HL-60 (cell line): ENCODE data around the gene QSOX1.

Source experiments
- POLR2AphosphoS5 ChIP-seq: IDR thresholded peaks from 2 replicates; pipeline ENCODE4 v1.6.1; 2012; ENCODE audit warnings: low read depth
- REST ChIP-seq: IDR thresholded peaks from 2 replicates; pipeline ENCODE4 v1.6.1; 2012; ENCODE audit warnings: low read depth; ENCODE audit not compliant: insufficient replicate concordance
- TF ChIP-seq, protein P1 (sequence below): IDR thresholded peaks from one replicate; pipeline ENCODE4 v1.5.1; 2011; ENCODE audit warnings: low read length, control low read depth, inconsistent platforms; ENCODE audit not compliant: insufficient read depth

DNA sequence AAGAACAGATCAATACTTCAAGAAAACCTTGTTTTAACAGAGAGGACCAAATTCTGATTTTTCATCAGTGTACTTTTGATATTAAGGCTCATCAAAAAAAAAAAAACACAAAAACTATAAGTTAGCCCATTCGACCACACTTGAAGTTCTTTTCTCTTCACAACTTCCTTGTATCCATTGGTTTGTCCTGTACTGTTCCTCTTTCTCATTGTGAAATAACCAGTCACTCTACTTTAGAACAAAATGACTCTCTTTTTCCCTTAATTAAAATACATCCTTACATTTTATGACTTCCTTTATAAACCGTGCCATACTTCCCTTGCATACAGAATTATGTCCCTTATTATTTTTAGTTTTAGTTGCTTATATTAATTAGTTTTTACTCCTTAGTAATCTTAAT is 8.4 kb downstream of the QSOX1 start:
- TF ChIP-seq, protein P1, sequence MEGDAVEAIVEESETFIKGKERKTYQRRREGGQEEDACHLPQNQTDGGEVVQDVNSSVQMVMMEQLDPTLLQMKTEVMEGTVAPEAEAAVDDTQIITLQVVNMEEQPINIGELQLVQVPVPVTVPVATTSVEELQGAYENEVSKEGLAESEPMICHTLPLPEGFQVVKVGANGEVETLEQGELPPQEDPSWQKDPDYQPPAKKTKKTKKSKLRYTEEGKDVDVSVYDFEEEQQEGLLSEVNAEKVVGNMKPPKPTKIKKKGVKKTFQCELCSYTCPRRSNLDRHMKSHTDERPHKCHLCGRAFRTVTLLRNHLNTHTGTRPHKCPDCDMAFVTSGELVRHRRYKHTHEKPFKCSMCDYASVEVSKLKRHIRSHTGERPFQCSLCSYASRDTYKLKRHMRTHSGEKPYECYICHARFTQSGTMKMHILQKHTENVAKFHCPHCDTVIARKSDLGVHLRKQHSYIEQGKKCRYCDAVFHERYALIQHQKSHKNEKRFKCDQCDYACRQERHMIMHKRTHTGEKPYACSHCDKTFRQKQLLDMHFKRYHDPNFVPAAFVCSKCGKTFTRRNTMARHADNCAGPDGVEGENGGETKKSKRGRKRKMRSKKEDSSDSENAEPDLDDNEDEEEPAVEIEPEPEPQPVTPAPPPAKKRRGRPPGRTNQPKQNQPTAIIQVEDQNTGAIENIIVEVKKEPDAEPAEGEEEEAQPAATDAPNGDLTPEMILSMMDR, result no peak
- no peak for TF ChIP-seq POLR2AphosphoS5
- no peak for TF ChIP-seq REST
